Left ventricle myocardium inferior (tissue), 1 donor: ENCODE results near the gene DNAJC2. TPM values are rescaled to one million over a fixed set of nuclear protein-coding genes. Genes with fewer than 3 reads are reported as not detected.
A peak's percentile ranks its signal among the peaks of the same experiment; 100 is the strongest.
"Not testable (repeated sequence)": the region's sequence is repeated elsewhere in the genome, so short reads cannot be mapped to it uniquely, and the experiment has no call there.

Experiments used
- DNase-seq: peaks from one replicate; pipeline ENCODE4 v3.0.0-alpha.2; 2020
- H3K27ac ChIP-seq: fragments of 200-600 bp; replicated peaks from 2 replicates; pipeline ENCODE4 v1.8.0; 2021
- H3K27me3 ChIP-seq: fragments of 200-600 bp; 2 replicates; pipeline ENCODE4 v1.8.0; 2021; ENCODE audit warnings: low read depth
- H3K36me3 ChIP-seq: fragments of 200-600 bp; 2 replicates; pipeline ENCODE4 v1.8.0; 2021
- H3K4me1 ChIP-seq: fragments of 200-600 bp; 2 replicates; pipeline ENCODE4 v1.8.0; 2021
- H3K4me3 ChIP-seq: fragments of 200-600 bp; 2 replicates; pipeline ENCODE4 v1.8.0; 2021; ENCODE audit warnings: mild to moderate bottlenecking, moderate library complexity
- H3K9me3 ChIP-seq: fragments of 200-600 bp; replicated peaks from 2 replicates; pipeline ENCODE4 v1.8.0; 2021
- CTCF ChIP-seq: fragments of 200-600 bp; IDR thresholded peaks from 2 replicates; pipeline ENCODE4 v1.8.0; 2021; ENCODE audit warnings: antibody characterized with exemption, mild to moderate bottlenecking, borderline replicate concordance
- intact Hi-C: fragments of 100-400 bp; cut with micrococcal nuclease; formaldehyde crosslinking; loops from one replicate; pipeline ENCODE4 v1.11.0; 2022
- total RNA-seq: library from RNA; stranded (reverse); fragmentation: NEBNext Ultra II Directional; extraction: Animal tissue kit (Norgen Biotek cat#: 25700); gene quantifications from one replicate; pipeline ENCODE4 v1.2.1, GENCODE V29; 2021
- donor health status: DM: no; HTN: yes; CAD: no; lungs with severe emphysema.

The DNAJC2 gene
- total RNA-seq, 1 donor from 2014 or later = 13.9 TPM

- Histone ChIP-seq H3K9me3 (no peaks in the 10 kb centered on the region), H3K27me3 (peaks cover 12% of the 10 kb centered on the region), H3K36me3 (no peaks in the 10 kb centered on the region), H3K4me1 (peaks cover 18% of the 10 kb centered on the region), H3K27ac (no peak overlapping the region), H3K4me3 (no peak overlapping the region)
- TF ChIP-seq CTCF = no peak
- intact Hi-C loops = no loop called here
- DNase-seq = no peak
These were observed 51.0 kb downstream of the DNAJC2 start for GRCh38 chr7:103293526-103293925.

- DNase-seq = no peak
- H3K36me3 ChIP-seq = no peaks in the 10 kb centered on the region
- H3K27me3 ChIP-seq = peaks cover 12% of the 10 kb centered on the region
- TF ChIP-seq CTCF = no peak
- no peaks in the 10 kb centered on the region for H3K9me3 ChIP-seq
- intact Hi-C loops = no loop called here
- H3K4me3 ChIP-seq = no peak overlapping the region
- H3K27ac ChIP-seq = no peak overlapping the region
- peaks cover 5% of the 10 kb centered on the region for H3K4me1 ChIP-seq
These were observed 52.4 kb downstream of the DNAJC2 start for GRCh38 chr7:103292122-103292521.

DNA sequence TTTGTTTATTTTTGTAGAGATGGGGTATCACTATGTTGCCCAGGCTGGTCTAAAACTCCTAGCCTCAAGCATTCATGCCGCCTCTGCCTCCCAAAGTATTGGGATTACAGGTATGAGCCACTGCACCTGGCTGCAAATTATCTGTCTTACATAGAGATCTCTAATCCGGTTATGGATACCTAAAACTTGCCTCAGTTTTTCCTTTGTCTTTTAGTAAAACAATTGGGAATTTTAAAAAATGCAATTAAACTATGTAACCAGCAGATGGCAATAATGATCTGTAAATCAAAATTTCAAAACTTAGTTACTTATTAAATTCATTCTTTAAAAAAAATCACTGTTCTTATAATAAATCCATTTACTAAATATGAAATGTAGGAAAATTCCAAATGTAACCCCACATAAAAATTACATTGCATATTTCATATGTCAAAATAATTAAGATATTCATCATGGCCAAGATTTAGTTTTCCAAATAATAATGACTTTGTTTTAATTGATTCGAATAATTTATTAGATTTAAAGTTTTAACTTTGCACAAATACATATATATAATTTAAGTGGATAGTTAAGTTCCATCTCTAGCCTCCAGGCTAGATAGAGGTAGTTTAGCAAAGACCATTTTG lies 61.7 kb downstream of the DNAJC2 start:
- H3K4me3 ChIP-seq, intact Hi-C loops, DNase-seq, H3K36me3 ChIP-seq, H3K9me3 ChIP-seq, H3K27me3 ChIP-seq, H3K27ac ChIP-seq: not testable (repeated sequence)
- TF ChIP-seq CTCF = peak; percentile 25
- peaks cover 15% of the 10 kb centered on the region for H3K4me1 ChIP-seq

DNA sequence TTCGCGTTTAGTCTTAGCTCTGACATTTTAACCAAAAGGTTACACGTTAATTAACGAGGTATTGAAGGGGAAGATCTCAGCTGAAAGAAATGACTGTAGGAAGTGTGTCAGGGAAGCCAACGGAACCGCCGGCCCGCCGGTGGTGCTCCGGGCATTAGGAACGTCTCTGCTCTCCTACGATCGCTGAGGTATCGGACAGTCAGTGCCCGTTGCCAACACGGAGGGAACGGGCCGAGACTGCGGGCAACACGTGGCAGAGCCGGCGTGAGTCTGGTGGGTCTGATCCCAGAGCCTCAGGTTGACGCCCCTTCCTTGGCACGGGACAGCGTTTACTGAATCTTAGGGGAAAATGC lies 63.8 kb downstream of the DNAJC2 start:
- Histone ChIP-seq H3K27ac (peak overlapping the region; percentile 60), H3K4me1 (peaks cover 15% of the 10 kb centered on the region), H3K4me3 (peak overlapping the region; percentile 72)
- H3K36me3 ChIP-seq, intact Hi-C loops, H3K9me3 ChIP-seq, H3K27me3 ChIP-seq: not testable (repeated sequence)
- DNase-seq = peak; percentile 22

- H3K36me3 ChIP-seq, H3K9me3 ChIP-seq, H3K27me3 ChIP-seq, intact Hi-C loops: not testable (repeated sequence)
- Histone ChIP-seq H3K4me1 (peaks cover 15% of the 10 kb centered on the region), H3K27ac (peak overlapping the region; percentile 60), H3K4me3 (peak overlapping the region; percentile 72)
- peak; percentile 65 for DNase-seq
These were observed 64.4 kb downstream of the DNAJC2 start for GRCh38 chr7:103279963-103280802.

DNA sequence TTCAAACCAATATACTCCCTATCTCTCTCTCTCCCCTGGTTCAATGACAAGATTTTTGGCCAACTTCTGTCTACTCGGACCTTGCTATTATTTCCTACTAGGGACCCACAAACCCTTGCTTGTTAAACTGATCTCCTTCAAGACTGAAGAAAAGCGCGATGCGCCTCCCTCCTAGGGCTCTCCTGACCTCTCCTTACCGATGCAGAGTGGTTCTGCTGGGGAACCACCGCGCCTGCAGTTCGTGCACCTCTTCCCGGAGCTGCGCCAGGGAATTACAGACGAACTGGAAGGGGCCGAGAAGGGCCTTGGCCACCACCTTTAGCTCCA lies 65.0 kb downstream of the DNAJC2 start:
- H3K4me3 ChIP-seq = peak overlapping the region; percentile 72
- H3K27me3 ChIP-seq, DNase-seq, H3K36me3 ChIP-seq, H3K9me3 ChIP-seq, intact Hi-C loops: not testable (repeated sequence)
- H3K27ac ChIP-seq = peak overlapping the region; percentile 60
- H3K4me1 ChIP-seq = peaks cover 15% of the 10 kb centered on the region

DNA sequence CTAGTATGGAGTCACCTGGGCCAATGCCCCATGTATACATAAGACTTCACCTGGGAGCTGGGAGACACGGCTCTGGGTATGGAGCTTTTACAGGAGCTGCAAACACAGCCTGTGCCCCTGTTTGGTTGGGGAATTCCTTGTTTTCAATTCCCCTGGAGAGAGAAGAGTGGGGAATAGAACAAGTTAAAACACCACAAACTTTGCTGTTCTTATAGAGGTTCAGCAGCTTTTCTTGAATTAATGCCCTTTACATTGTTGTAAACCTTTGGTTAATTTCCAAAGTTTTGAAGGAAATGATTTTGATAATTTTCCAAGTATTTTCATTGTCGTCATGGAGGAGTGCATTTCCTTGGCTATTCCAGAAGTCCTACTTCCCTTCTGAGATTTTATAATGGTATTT lies 66.4 kb downstream of the DNAJC2 start:
- DNase-seq, H3K27me3 ChIP-seq, H3K4me3 ChIP-seq, H3K9me3 ChIP-seq, H3K36me3 ChIP-seq, intact Hi-C loops, H3K27ac ChIP-seq: not testable (repeated sequence)
- H3K4me1 ChIP-seq = peaks cover 15% of the 10 kb centered on the region

- intact Hi-C loops, H3K9me3 ChIP-seq, H3K27me3 ChIP-seq, H3K4me3 ChIP-seq, H3K4me1 ChIP-seq, DNase-seq, H3K27ac ChIP-seq, H3K36me3 ChIP-seq: not testable (repeated sequence)
These were observed 69.7 kb downstream of the DNAJC2 start for GRCh38 chr7:103274867-103275266.

GRCh38 chr7:103273374-103273773 lies 71.2 kb downstream of the DNAJC2 start:
- H3K27ac ChIP-seq, DNase-seq, H3K27me3 ChIP-seq, H3K4me3 ChIP-seq, H3K36me3 ChIP-seq, intact Hi-C loops, H3K4me1 ChIP-seq, H3K9me3 ChIP-seq: not testable (repeated sequence)

- H3K36me3 ChIP-seq, H3K4me1 ChIP-seq, intact Hi-C loops, H3K9me3 ChIP-seq, DNase-seq, H3K4me3 ChIP-seq, H3K27me3 ChIP-seq, H3K27ac ChIP-seq: not testable (repeated sequence)
These were observed 78.3 kb downstream of the DNAJC2 start for GRCh38 chr7:103266229-103266628.

DNA sequence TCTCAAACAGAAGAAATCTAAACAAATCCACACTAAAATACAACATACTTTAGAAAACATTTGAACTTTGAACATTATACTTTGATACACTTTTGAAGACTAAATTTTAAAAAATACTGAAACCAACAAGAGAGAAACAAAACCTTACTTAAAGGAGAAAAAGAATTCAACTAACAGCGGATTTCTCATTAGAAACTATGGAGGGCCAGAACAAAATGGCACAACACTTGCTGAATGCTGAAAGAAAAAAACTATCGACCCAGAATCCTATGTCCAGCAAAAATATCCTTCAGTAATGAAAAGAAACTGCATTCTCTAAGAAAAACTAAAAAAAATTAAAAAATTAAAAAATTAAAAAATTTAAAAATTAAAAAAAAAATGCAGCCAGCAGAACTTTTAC lies 80.5 kb downstream of the DNAJC2 start:
- H3K27ac ChIP-seq, H3K27me3 ChIP-seq, DNase-seq, H3K9me3 ChIP-seq, intact Hi-C loops, H3K4me3 ChIP-seq, H3K4me1 ChIP-seq, H3K36me3 ChIP-seq: not testable (repeated sequence)
